T1000 (cell line): ENCODE data around the gene KLHL25.
"Not testable (repeated sequence)": the region's sequence is repeated elsewhere in the genome, so short reads cannot be mapped to it uniquely, and the experiment has no call there.

Experiments used
- DNase-seq: peaks from one replicate; lab custom pipeline; 2025; ENCODE audit warnings: mixed read lengths; lab: John Stamatoyannopoulos, UW

KLHL25 gene

DNA sequence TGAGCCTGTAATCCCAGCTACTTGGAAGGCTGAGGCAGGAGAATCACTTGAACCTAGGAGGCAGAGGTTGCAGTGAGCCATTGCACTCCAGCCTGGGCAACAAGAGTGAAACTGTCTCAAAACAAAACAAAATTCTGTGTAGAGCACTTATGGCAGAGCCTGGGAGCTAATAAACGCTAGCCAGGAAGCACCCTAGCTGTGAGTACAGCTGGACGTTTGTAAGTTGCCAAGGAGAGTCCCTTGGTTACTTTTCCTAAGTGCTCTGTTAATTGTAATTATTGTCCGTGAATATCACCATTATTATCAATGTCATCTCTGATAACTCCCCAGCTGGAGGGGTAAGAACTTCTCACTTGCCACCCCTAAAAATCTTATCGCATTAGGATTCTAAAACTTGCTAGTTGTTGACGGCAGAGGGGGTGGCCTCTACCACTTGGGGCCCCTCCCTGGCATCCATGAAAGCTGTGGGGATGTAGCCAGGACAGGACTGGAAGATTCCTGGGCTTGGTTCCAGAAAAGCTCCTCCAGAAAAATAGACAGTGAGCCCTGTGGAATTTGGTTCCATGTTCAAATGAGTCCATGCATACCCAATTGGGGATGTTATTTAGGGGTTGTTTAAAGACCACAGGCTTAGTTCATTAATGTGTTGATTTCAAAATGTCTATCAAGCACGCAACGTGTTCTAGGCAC is 9.9 kb upstream of the KLHL25 start:
- no peak for DNase-seq

DNA sequence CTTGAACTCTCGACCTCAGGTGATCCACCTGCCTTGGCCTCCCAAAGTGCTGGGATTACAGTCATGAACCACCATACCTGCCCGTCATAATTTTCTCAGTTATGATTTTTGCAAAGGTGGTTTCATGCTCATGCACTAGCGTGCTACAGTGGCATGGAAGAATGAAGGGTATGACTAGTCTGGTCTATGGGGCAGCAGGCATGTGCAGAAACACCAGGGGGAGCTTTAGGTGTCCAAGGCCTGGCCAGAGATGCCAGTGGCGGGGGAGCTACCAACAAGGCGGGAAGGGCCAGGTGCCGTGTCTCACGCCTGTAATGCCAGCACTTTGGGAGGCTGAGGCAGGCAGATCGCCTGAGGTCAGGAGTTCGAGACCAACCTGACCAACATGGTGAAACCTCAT is 7.9 kb upstream of the KLHL25 start:
- DNase-seq, result not testable (repeated sequence)

DNA sequence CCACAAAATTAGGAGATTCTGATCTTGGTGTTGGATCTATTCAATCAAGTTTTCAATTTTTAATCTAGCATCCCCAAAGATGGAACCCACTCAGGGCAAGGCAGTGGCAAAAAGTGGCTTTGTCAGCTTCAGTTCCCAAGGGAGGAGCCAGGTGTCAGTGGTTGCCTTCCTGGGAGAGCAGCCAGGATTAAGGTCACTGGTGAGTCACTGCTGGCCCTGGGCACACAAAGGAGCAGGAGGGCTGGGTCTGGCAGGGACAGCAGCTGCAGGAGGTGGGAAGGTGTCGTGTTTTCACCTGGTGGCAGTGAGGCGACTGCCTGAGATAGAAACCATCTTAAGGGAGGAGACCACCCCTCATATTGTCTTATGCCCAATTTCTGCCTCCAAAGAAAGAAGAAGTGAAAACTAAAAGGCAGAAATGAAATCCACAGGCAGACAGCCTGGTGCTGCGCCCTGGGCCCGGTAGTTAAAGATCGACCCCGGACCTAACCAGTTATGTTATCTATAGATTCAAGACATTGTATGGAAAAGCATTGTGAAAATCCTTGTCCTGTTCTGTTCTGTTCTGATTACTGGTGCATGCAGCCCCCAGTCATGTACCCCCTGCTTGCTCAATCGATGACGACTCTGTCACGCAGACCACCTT is 5.9 kb upstream of the KLHL25 start:
- DNase-seq, result peak; percentile 43

DNA sequence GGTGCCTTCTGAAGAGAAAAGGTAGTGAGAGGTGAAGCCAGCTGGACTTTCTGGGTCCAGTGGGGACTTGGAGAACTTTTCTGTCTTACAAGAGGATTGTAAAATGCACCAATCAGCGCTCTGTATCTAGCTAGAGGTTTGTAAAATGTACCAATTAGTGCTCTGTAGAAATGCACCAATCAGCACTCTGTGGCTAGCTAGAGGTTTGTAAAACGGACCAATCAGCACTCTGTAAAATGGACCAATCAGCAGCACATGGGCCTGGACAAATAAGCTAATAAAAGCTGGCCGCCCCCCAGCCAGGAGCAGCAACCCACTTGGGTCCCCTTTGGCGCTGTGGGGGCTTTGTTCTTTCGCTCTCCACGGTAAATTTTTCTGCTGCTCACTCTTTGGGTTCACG is 1.6 kb upstream of the KLHL25 start:
- not testable (repeated sequence) for DNase-seq

DNA sequence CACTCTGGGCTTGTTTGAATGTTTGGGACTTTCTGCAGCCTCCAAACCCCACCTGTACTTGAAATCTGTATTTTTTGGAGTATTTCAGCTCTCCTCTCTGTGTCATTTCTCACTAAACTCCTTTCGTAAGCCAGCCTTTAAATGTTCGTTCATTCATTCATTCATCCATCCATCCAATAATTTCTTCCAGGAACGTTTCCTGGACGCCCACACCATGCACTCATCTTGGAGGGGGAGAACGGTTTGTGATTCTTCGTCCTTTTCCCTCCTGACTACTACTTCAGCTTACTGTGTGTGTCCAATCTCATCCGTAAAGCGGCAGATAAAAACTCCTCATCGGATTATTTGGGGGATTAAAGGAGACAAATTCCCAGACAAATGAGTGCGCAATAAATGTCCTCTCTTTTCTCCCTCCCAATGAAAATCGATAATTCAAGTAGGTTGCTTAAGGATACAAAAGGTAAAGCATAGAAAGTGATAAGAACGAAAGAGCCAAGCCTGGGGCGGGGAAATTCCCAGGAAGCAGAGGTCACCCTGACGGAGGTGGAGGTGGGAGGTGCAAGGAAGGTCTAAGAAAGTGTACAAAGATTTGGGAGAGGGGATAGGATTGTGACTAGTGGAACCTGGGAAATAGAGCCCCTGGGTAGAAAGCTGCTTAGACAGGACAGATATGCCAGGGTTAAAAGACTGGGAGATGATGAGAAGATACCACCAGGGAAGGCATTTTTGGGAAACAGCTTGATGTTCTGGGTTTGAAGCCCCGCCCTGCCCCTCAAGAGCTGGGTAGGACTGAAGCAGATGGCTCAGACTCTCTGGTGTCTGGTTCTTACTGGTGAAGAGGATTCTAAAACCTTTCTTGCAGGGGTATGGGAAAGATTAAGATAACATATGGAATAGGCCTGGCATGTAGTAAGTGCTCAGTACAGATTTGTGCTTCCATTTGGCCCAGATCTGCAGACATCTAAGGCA is 896 bp upstream of the KLHL25 start:
- DNase-seq, result no peak

DNA sequence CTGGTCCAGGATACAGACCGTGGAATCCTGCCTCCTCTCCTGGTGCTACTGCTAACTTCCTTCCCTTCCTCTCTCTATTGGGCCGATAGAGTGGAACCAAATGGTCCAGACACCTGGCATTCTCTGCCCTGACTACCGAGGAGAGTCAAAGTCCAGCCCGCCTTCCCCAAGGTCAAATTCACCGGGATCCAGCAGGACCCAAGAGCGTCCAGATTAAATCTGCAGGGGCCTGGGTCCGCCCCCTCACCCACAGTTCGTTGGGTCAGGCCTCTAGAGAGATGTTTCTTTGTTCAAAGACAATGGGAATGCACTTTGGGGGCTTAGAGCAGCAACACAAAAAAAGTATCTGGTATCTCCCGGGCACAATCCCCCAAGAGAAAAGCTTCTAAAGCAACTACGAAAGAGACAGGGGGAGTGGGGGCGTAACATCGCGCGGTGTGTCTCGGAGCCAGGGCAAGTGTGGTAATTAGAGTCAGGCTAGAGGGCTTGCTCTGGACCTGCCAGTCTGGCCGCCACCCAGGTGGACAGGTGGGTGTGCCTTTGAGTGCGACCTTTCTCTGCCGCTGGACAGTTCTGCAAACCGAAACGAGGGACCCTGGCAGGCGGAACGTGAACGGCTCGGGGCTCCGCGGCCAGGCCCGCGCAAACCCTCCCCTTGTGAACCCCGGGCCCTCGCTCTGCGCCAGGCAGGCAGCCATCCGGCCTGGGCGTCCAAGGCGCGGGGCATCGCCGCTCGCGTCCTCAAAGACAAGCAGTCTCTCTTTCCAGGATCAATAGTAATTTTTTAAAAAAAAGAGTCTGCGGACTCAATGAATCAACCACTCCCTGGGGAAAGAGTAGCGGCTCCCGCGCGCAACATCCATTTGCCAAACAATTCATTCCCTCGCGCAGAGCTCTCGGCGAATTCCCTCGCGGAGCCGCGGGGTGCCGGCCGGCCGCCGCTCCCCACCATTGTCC is 806 bp downstream of the KLHL25 start:
- DNase-seq, result peak; percentile 42

DNA sequence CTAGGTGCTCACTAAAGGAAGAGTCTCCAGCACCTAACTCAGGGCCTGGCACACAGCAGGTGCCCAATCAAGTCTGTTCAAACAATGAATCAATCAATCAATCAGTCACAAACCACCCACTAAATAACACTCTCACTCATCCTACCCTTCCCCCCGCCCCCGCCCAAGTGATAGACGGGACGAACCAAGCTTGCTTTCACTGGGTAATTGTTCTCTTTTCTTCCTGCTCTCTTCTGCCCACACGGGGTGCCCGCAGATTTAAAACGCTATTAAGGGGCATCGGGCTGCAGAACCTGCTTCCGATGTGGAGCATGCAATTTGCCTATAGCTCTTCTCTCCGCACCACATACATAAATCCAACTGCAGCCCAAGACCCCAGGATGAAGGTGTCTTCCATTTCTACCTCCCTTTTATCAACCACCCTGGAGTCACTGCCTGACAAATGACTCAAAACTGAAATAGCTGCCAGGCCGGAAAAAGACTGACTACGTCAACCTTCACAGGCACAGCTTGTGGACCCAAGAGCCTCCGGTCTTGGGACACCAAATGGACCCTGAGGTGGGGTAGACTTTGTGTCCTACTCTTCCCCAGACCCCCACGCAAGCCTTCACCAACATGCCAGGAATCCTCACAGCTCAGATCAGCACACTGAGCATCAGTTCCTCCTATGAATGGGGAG is 1.7 kb downstream of the KLHL25 start:
- no peak for DNase-seq

DNA sequence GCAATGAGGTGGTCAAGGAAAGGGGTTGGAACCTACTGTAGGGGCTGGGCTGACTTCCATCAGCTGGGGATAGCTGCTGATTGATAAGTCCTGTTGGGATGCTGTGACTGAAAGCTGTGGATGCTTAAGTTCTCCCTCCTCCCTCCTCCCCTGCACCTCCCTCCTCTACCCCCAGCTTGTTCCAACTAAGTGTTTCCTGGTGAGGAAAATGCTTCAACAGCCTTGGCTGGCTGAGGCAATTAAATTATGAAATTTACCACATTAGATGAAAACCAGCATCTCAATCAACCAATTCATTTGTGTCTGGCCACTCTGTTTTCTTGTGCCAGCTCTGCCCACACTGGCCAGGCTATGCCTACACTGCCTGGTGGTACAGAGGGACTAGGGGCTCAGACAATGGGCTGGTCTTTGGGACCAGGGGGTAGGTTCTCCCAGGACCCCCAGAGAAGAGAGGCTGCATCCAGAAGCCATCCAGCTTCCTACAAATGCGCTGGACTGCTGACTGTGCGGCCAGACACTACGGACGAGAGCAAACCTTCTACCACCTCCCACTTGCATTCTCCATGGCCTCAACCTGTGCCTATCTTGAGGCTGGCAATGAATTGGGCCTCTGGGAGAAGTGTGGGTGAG is 2.5 kb downstream of the KLHL25 start:
- no peak for DNase-seq

DNA sequence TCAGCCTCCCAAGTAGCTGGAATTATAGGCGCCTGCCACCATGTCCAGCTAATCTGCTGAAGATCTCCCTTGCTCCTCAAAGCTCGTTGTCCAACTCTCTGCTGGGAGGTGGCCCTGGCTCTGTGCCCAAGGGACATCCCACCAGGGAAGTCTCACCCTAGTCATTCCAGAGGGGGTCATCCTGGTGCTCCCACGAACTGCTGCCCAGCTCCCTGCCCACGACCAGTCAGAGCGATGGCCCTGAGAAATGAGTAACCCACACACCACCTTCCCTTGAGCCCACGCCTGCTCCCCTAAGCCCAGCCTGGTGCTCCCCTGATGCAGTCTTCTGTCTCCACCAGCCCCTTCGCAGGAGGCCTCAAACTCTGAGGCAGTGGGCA is 5.2 kb downstream of the KLHL25 start:
- no peak for DNase-seq

DNA sequence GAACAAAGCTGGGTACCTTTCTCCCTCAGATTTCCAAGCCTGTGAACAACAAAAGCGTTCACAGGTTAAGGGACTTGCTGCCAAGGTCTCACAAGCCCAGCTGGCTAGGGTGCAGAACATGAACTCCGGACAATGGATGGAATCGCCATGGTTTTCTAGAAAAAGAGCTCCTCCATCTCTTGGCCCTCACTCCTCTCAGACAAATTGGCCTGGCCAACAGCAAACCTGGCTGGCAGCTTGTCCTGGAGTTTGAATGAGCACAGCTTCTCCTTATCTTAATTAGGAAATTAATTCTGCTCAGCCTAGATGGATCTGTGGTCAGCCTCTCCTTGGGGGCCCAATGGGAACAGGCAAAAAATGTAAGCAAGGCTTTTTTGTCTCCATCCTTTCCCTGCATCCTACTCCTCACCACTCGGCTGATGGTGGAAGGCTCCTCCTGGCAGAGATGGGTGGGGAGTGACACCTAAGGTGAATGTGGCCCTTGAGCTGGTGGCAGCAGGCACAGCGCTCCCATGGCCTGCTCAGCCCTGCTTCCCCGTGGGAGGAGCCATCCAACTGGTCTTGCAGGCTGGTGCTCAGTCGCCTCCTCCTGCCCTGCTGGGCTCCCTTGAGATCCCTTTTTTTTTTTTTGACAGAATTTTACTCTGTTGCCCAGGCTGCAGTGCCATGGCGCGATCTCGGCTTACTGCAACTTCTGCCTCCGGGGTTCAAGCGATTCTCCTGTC is 5.8 kb downstream of the KLHL25 start:
- DNase-seq, result no peak

DNA sequence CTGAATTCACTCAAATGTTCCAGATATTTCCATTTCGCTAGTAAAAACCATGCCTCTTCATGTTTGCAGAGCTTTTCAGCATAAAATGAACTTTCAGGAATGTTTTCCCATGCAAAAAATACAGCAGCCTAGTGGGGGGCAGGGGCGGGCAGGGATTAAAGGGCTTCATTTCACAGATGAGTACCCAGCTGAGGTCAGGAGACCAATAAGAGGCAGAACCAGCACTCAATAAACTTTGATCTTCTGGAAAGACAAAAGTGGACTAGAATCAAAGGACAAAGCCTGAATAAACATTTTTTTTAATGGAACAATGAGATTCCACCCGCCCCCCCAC is 8.0 kb downstream of the KLHL25 start:
- no peak for DNase-seq

DNA sequence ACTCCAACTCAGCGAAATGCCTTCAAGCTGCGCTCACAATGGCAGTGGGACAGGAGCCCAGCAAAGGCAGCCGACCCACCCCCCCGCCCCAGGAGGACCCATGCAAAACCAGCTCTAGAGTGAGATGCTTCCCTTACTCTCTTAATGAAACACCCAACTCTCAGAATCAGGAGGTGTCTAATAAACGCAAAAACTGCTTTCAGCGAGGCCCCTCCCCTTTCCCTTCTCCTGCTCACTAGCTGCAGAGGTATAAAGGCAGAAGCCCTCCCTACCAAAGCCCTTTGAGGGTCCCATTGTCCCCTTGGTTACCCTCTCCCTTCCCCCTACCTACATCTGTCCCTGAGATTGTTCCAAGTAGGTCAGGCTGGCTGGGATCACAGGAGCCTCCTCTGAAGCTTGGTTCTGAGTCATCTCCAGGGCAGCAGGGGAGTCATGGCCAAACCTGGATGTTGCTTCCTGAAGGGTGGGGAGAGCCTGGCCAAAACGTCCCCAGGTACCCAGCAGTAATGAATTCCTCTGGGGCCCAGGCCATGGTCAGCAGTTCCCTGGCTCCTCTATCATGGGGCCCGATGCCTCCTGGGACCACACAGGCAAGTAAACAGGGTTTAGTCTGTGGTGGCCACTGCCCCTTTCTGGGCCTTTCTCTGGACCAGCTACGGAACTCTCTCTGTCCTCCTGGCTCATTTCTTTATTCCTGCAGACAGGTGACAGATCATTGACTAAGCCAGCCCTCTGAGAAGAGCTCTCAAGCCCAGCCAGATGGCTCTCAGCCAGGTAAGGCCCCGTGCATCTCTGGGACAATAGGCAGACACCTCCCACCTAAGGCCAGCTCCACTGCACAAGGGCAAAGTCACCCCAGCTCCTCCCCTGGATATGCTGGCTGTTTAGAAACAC is 8.6 kb downstream of the KLHL25 start:
- DNase-seq, result no peak

DNA sequence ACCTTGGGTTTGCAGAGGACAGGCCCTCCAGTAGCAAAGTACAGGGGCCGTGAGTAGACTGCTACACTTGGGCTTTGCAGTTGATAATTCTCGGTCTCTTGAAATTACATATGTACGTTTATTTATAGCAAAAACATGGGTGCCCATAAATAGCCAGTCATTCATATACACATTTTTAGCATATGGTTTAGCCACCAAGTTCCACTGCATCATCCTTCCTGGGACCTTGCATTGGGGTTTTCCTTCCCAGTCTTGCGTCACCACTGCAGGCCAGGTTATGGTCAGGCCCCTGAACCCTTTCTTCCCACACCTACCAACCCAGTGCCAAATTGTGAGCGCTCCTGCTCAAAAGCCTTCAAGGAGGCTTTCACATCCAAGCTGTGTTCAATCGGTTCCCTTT is 12.7 kb downstream of the KLHL25 start:
- no peak for DNase-seq

DNA sequence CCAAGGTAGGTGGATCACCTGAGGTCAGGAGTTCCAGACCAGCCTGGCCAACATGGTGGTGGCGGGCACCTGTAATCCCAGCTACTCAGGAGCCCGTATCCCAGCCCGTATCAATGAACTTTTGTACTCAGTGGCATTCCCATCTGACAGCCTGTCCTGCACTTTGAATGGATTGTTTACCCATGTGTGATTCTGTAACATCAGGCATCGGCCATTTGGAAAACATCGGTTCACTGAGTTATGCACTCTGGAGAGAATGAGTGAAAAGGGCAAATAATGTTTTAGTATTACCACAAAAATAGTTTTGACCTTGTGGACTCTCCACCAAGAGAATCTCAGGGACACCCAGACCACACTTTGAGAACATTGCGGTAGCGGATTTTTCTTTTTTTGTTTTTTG is 13.6 kb downstream of the KLHL25 start:
- DNase-seq, result no peak

DNA sequence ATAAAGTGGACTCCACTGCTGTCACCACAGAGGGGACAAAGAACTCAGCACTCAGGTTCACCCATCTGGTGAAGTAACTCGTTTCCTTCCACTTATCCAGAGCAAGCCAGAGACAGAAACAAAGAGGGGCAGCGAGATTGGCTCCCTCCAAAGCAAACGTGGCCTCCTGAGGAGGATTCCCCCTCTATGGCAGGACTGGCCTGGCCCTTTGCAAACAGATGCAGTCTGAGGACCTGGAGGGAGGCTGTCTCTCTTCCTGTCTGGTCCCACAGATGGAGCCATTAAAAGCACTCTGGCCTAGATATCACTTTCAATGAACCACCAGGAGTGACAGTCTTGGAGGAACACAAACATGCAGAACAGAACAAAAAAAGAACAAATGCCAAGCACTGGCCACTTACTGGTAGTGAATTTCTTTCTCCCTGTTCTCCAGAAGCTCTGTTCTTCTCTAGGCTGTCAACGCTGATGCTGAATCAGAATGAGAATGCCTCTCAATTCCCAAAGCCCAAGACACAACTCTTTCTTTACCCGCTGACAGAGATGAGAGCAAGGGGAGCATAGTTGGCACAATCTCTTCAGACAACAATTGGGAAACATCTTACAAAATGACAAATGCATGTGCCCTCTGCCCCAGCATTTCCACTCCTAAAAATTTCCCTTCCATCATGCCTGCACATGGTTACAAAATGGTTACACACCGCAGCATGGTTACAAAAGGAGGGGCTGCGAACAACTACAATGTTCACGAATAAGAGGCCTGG is 14.3 kb downstream of the KLHL25 start:
- DNase-seq, result no peak

DNA sequence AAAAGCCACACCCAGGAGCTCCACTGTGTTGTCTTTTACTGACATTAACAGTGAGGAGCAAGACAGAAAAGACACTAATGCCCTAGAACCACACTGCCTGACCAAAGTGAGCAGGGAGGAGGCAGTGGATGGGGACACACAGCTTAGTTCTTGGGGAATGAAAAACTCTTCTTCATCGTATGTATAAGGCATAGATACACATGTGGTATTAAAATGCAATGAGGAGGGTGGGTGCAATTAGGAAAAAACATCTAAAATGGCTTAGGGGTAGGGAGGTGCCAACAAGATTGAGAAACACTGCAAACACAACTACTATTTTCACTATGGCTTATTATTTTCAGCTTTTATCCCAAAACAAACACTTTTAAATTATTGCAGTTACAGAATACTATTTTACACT is 15.5 kb downstream of the KLHL25 start:
- DNase-seq, result no peak

DNA sequence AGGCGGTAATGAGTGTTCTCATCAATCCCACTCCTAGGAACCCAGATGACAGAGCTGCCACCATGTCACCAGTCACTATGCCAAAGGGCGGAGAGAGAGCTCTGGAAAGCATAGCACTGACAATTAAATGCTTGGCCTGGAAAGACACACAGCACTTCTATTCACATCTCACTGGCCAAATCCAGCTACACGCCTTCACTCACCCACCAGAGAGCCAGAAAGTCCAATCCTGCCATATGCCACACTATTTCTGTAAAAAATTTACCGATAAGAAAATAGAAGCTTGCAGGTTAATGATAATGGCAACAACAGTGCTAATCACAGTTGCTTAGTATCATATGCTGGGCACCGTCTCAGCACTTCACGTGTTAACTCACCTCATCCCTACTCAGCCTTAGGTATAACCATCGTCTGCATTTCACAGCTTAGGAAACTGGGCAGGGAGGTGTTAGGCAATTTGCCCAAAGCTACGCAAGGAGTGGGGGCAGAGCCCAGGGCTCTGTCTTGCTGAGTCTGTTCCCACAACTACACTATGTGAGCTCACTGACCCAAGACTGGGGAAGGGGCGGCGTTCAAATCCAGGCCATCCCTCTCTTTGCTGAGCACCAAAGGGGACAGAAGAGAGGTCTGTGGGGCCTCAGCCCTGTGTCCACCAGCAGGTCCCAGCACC is 16.5 kb downstream of the KLHL25 start:
- DNase-seq, result no peak
